ENCODE measurements around the gene FBF1.

FBF1 gene

GRCh38 chr17:75937652-75938051 is 3.2 kb downstream of the FBF1 start:
- Histone ChIP-seq H3K4me1 (ENCODE audit: control insufficient read depth, low read length) (peaks cover 18% of the 10 kb centered on the region), H3K9me2 (replicated peaks; ENCODE audit: control insufficient read depth, low read length) (no peaks in the 10 kb centered on the region), H3F3A (ENCODE audit: control insufficient read depth, insufficient read depth) (no peaks in the 10 kb centered on the region), H3K27ac (ENCODE audit: low read depth, low read length) (no peak overlapping the region), H3K4me3 (ENCODE audit: low read length) (no peak overlapping the region), H3K4me2 (ENCODE audit: low read length) (no peak overlapping the region), H4K20me1 (ENCODE audit: control insufficient read depth, insufficient read depth, low read depth, low read length) (no peaks in the 10 kb centered on the region), H3K36me3 (ENCODE audit: control insufficient read depth, low read length) (no peaks in the 10 kb centered on the region), H3K27me3 (ENCODE audit: control insufficient read depth, low read length) (no peaks in the 10 kb centered on the region), H3K79me2 (ENCODE audit: control insufficient read depth, low read length) (peaks cover 5% of the 10 kb centered on the region; the same call in 1 of the 2 replicates), H3K9me3 (ENCODE audit: control insufficient read depth, insufficient read depth, low read length) (no peaks in the 10 kb centered on the region)
- TF ChIP-seq, protein P1, sequence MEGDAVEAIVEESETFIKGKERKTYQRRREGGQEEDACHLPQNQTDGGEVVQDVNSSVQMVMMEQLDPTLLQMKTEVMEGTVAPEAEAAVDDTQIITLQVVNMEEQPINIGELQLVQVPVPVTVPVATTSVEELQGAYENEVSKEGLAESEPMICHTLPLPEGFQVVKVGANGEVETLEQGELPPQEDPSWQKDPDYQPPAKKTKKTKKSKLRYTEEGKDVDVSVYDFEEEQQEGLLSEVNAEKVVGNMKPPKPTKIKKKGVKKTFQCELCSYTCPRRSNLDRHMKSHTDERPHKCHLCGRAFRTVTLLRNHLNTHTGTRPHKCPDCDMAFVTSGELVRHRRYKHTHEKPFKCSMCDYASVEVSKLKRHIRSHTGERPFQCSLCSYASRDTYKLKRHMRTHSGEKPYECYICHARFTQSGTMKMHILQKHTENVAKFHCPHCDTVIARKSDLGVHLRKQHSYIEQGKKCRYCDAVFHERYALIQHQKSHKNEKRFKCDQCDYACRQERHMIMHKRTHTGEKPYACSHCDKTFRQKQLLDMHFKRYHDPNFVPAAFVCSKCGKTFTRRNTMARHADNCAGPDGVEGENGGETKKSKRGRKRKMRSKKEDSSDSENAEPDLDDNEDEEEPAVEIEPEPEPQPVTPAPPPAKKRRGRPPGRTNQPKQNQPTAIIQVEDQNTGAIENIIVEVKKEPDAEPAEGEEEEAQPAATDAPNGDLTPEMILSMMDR (IDR thresholded peaks at IDR 0.05; ENCODE audit: low read depth, low read length, poor library complexity, severe bottlenecking), result no peak
- no peak for TF ChIP-seq EZH2phosphoT487 (IDR thresholded peaks at IDR 0.05; ENCODE audit: borderline replicate concordance, low read length)

DNA sequence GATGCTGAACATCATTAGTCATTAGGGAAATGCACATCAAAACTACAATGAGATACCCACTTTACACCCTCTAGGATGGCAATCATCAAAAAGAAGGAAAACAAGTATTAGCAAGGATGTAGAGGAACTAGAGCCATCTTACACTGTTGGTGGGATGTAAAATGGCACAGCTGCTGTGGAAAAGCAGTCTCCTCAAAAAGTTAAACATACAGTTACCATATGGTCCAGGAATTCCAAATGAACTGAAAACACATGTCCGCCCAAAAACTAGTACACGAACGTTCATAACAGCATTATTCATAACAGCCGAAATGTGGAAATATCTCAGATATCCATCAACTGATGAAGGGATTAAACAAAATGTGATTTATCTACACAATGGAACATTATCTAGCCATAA is 7.0 kb downstream of the FBF1 start:
- Histone ChIP-seq H3K4me3 (ENCODE audit: low read length) (no peak overlapping the region), H3K9me3 (ENCODE audit: control insufficient read depth, insufficient read depth, low read length) (no peaks in the 10 kb centered on the region), H3K27ac (ENCODE audit: low read depth, low read length) (no peak overlapping the region), H3K4me2 (ENCODE audit: low read length) (no peak overlapping the region), H4K20me1 (ENCODE audit: control insufficient read depth, insufficient read depth, low read depth, low read length) (no peaks in the 10 kb centered on the region), H3K36me3 (ENCODE audit: control insufficient read depth, low read length) (no peaks in the 10 kb centered on the region), H3K27me3 (ENCODE audit: control insufficient read depth, low read length) (no peaks in the 10 kb centered on the region), H3K4me1 (ENCODE audit: control insufficient read depth, low read length) (no peaks in the 10 kb centered on the region), H3K9me2 (replicated peaks; ENCODE audit: control insufficient read depth, low read length) (no peaks in the 10 kb centered on the region), H3K79me2 (ENCODE audit: control insufficient read depth, low read length) (no peaks in the 10 kb centered on the region), H3F3A (ENCODE audit: control insufficient read depth, insufficient read depth) (no peaks in the 10 kb centered on the region)
- TF ChIP-seq, protein P1 (IDR thresholded peaks at IDR 0.05; ENCODE audit: low read depth, low read length, poor library complexity, severe bottlenecking), result no peak
- TF ChIP-seq EZH2phosphoT487 (IDR thresholded peaks at IDR 0.05; ENCODE audit: borderline replicate concordance, low read length), result no peak

DNA sequence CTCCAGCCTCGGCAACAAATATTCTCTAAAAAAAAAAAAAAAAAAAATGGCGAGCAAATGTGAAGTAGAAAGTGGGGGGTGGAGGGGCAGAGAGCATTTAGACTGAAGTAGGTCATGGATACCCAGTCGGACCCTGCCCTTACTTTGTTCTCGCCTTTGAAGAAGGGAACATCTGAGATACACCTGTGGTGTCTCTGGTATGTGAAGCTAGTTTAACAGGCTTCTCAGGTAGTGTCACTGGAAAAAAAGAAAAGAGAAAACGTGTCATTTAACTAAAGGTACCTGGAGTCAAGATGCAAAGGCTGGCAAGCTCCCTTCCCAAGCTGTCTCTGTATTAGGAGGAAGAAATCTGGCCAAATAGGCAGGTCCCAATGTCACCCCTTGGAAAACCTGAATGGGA is 8.0 kb downstream of the FBF1 start:
- Histone ChIP-seq H3K79me2 (ENCODE audit: control insufficient read depth, low read length) (no peaks in the 10 kb centered on the region), H3K27me3 (ENCODE audit: control insufficient read depth, low read length) (no peaks in the 10 kb centered on the region), H3K36me3 (ENCODE audit: control insufficient read depth, low read length) (no peaks in the 10 kb centered on the region), H3K4me2 (ENCODE audit: low read length) (no peak overlapping the region), H3K9me3 (ENCODE audit: control insufficient read depth, insufficient read depth, low read length) (no peaks in the 10 kb centered on the region), H3K27ac (ENCODE audit: low read depth, low read length) (no peak overlapping the region), H3K4me3 (ENCODE audit: low read length) (no peak overlapping the region), H4K20me1 (ENCODE audit: control insufficient read depth, insufficient read depth, low read depth, low read length) (no peaks in the 10 kb centered on the region), H3F3A (ENCODE audit: control insufficient read depth, insufficient read depth) (no peaks in the 10 kb centered on the region), H3K9me2 (replicated peaks; ENCODE audit: control insufficient read depth, low read length) (no peaks in the 10 kb centered on the region), H3K4me1 (ENCODE audit: control insufficient read depth, low read length) (no peaks in the 10 kb centered on the region)
- TF ChIP-seq EZH2phosphoT487 (IDR thresholded peaks at IDR 0.05; ENCODE audit: borderline replicate concordance, low read length), result no peak
- TF ChIP-seq, protein P1 (IDR thresholded peaks at IDR 0.05; ENCODE audit: low read depth, low read length, poor library complexity, severe bottlenecking), result no peak

GRCh38 chr17:75931062-75931461 is 9.8 kb downstream of the FBF1 start:
- no peak overlapping the region for H3K27ac ChIP-seq (ENCODE audit: low read depth, low read length)
- no peaks in the 10 kb centered on the region for H3F3A ChIP-seq (ENCODE audit: control insufficient read depth, insufficient read depth)
- no peaks in the 10 kb centered on the region; the same call in 1 of the 2 replicates for H3K4me1 ChIP-seq (ENCODE audit: control insufficient read depth, low read length)
- TF ChIP-seq, protein P1 (IDR thresholded peaks at IDR 0.05; ENCODE audit: low read depth, low read length, poor library complexity, severe bottlenecking), result no peak
- no peak for TF ChIP-seq EZH2phosphoT487 (IDR thresholded peaks at IDR 0.05; ENCODE audit: borderline replicate concordance, low read length)
- no peaks in the 10 kb centered on the region for H3K9me3 ChIP-seq (ENCODE audit: control insufficient read depth, insufficient read depth, low read length)
- H3K79me2 ChIP-seq (ENCODE audit: control insufficient read depth, low read length), result no peaks in the 10 kb centered on the region
- no peaks in the 10 kb centered on the region for H3K9me2 ChIP-seq (replicated peaks; ENCODE audit: control insufficient read depth, low read length)
- H4K20me1 ChIP-seq (ENCODE audit: control insufficient read depth, insufficient read depth, low read depth, low read length), result no peaks in the 10 kb centered on the region
- no peak overlapping the region for H3K4me2 ChIP-seq (ENCODE audit: low read length)
- H3K4me3 ChIP-seq (ENCODE audit: low read length), result no peak overlapping the region
- peaks cover 5% of the 10 kb centered on the region for H3K36me3 ChIP-seq (ENCODE audit: control insufficient read depth, low read length)
- H3K27me3 ChIP-seq (ENCODE audit: control insufficient read depth, low read length), result no peaks in the 10 kb centered on the region
